GM19043 (cell line): ENCODE results near the gene BCL6B.

Source experiments
- ATAC-seq: cut with Tn5 transposase; IDR thresholded peaks from one replicate; pipeline ENCODE4 v1.9.1; 2021; ENCODE audit warnings: low read depth; ENCODE audit not compliant: unreplicated experiment

The BCL6B gene

DNA sequence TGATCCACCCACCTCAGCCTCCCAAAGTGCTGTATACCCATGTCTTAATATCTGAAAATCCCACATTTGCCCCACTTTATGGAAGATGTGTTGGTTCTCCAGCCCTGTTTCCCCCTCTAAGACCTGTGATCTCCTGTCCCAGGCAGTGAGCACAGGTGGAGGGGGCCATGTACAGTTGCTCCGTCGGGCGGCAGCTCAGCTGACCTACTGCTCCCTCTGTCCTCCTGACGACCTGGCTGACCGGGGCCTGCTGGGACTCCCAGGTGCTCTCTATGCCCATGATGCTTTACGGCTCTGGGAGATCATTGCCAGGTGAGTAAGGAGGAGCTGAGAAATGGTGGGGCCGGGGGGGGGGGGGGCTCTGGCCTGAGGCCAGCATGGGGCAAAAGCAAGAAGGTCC is 17.1 kb upstream of the BCL6B start:
- no peak for ATAC-seq

DNA sequence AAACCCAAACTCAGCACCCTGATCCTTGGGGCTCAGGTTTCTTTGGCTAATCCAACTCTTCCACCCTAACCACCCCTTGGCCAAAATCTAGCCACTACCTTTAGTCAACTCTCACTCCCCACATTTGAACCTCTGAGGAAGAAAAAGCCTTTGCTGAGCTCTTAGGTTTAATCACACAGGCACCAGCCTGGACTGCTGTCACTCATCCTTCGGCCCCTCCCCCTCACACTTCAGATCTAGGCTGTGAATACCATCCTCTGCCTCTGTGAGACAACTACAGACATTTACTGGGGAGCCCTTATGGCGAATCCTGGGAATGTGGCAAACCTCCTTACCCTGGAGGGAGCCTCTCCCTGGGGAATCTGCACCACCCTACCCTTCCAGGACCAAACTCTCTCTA is 15.7 kb upstream of the BCL6B start:
- no peak for ATAC-seq

- ATAC-seq: no peak
Measured at GRCh38 chr17:7010523-7010922, 12.3 kb upstream of the BCL6B start.

- ATAC-seq: no peak
Measured at GRCh38 chr17:7011415-7011814, 11.4 kb upstream of the BCL6B start.

DNA sequence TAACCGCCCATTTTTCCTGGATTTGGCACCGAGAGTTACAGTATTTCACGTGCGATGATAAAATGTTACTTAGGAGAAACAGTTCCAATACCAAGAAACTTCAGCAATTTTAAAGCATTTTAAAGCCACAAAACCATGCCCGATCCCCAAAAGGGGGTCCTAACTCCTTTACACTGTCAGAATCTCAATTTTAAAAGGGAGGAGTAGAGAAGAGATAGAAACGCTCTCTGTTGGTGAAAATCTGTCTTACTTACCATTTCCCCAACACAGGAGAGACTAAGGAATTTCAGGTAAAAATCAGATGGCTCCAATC is 11.0 kb upstream of the BCL6B start:
- no peak for ATAC-seq

DNA sequence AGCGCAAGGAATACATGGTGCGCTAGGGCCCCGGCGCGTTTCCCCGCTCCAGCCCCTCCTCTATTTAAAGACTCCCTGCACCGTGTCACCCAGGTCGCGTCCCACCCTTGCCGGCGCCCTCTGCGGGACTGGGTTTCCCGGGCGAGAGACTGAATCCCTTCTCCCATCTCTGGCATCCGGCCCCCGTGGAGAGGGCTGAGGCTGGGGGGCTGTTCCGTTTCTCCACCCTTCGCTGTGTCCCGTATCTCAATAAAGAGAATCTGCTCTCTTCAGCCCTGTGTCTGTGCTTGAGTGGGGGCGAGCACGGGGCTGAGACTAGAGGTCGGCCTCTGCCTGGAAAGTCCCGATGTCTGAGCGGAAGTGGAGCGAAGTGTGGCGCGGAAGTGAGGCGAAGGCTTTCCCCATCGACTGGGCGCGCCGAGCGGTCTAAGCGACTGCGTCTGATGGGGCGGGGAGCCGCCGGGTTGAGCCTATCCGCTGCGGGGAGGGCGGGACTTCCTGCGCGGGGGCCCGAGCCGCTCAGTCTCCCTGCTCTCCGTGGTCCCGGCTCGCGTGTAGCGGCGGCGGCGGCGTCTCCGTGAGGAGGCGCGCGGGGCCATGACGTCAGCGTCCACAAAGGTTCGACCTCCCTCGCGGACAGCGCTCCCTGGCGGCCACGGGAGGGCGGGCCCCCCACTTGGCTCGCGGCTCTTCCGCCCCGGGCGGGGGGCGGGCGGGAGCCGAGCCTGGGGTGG is 8.4 kb upstream of the BCL6B start:
- peak; percentile 79 for ATAC-seq

DNA sequence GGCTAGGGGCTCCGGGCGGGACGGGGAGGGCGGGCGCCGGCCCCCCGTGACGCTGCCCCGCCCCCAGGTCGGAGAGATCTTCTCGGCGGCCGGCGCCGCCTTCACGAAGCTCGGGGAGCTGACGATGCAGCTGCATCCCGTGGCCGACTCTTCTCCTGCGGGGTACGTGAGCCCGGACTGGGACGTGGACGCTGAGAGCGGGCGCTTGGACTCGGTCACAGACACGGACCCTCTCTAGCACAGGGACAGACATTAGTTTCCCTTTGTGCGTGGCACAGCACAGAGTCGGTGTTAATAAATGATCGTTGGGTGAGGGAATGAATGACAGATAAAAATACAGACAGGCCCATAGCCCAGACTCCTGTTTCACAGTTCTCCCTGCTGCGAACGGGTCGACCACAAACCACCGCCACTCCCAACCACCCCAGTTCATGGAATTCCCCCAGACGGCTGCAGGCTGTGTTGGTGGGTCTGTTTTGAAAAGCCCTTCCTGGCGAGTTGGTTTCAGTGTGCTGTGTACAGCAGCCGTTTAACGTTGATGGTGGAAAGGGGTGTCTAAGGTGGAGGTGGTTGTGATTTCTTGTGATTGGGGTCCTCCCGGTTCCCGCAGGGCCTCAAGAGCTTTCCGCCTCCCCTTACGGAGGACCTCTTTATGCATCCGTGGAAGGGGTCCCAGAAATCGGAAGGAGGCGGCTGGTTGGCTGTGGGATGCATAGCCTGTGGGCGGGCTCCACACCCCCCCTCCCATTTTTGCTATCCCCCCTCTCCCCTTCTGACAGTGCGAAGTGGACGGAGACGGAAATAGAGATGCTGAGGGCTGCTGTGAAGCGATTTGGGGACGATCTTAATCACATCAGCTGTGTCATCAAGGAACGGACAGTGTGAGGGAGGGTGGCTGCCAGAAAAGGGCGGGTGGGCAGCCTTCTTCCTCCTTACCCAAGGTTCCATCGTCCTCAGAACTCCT is 7.6 kb upstream of the BCL6B start:
- peak; percentile 17 for ATAC-seq

- no peak for ATAC-seq
Measured at GRCh38 chr17:7016418-7016817, 6.4 kb upstream of the BCL6B start.

DNA sequence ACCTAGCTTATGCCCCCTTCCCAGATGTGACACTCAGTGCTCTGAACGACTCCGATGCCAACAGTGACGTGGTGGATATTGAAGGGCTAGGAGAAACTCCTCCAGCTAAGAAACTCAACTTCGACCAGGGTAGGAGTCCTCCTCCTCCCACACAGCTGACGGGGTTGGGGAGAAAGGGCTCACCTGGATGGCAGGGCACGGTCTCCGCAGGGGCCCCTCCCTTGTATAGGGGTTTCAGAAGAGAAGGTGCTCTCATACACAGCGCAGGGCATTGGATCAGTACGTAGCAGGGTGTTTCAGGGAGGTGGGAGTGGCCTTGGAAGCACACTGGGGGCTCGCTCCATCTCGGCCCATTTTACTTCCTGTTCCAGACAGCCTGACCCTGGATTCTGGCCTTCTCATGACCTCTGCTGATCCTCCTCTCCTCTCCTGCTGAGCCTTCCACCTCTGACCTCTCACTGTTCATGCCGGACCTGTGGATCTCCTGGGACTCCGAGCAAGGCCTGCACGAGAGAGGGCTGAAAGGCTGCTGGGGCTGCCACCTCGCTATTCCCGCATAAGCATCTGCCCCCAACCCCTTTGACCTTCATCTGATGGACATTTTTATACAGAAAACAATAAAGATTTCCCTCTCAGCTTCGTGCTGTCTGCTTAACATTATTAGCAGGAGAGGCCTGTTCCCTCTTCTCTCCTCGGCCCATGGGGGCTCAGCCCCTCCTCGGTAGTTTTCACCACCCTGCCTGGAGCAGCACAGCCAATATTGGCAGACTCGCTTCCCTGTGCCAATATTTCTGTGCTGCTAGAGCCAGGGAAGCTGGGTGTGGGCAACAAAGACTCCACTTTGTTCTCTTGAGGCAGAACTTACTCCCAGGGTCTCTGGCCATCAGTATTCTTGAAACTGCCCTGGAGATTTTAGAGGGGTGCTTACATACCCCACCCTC is 5.7 kb upstream of the BCL6B start:
- no peak for ATAC-seq

- no peak for ATAC-seq
Measured at GRCh38 chr17:7017827-7018200, 5.0 kb upstream of the BCL6B start.

- ATAC-seq: no peak
Measured at GRCh38 chr17:7018331-7018964, 4.4 kb upstream of the BCL6B start.

DNA sequence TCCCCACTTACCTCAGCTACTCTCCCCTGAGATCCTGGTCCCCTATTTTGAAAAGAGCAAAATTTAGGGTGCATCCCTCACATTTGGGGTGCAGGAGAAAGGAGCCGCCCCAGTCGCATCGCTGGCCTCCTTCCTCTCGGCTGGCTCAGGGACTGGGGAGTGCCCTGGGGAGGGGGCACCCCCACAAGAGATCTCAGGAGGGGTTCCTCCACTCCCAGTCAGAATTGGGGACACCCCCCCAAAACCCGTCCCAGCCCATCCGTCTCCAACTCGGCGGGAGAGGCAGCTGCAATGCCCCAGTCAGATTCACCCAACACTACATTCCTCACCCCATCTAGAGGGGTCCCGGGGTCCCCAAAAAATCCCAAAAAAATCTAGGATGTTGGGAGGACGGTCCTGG is 3.5 kb upstream of the BCL6B start:
- no peak for ATAC-seq

DNA sequence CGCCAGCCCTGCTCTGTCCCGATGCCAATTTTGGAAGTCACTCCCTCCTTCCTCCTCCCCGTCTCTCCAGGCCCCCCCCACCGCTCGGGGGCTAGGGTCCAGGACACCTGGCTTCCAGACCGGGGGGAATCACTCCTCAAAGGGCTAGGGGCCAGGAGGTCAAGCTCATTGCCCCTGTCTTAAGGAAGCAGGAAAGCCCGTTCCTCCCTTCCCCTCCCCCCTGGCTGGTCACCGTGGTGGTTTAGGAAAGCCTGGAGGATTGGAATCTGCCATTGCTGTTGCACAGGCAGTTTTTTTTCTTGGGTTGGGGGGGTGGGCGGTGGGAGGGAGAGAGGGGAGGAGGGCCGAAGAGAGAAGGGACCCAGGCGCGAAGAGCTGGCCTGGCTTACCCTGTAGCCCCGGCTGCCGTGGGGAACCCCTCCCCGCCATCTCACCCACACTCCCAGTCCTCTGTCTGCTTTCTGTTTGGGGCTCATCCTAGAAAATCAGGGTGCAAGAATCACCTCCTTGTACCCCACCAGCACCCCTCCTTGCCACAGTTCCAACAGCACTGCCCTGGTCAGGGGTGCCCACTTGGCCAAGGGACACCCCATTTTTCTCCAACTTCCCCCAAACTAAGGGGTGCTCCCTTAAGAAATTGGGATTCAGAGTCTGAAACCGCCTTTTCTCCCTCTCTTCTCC is 2.9 kb upstream of the BCL6B start:
- ATAC-seq: no peak

DNA sequence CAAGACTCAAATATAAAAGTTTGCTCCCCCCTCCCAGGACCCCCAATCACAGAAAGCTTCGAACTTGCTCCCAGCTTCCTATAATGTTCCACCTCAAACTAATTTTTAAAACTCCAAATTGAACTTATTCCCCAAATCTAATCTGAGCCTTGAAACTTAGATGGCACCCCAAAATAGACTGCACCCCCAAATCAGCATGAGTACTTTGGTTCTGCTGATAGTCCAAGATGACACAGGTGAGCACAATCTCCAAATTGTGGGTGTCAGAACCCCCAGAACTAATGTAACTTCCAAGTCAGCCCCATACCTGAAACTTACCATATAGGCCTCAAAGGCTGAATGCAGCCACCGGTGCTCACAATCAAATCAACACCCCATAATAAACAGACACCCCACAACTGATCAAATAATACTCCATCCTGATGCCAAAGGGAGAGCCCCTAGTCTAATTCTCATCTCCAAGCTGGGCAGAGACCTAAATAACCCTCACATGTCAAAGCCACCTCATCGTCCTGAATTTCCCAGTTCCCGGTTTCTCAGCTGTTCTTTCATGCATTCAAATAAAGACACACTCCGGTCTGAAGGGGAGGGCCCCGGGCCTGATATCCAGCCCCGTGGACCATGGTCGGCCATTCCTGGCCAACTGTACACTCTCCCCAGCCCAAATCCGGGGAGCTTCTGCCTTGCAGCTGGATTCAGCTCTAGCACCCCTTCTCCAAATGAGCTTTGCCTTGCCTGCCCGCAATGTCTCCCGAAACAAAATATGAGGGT is 1.8 kb upstream of the BCL6B start:
- no peak for ATAC-seq

DNA sequence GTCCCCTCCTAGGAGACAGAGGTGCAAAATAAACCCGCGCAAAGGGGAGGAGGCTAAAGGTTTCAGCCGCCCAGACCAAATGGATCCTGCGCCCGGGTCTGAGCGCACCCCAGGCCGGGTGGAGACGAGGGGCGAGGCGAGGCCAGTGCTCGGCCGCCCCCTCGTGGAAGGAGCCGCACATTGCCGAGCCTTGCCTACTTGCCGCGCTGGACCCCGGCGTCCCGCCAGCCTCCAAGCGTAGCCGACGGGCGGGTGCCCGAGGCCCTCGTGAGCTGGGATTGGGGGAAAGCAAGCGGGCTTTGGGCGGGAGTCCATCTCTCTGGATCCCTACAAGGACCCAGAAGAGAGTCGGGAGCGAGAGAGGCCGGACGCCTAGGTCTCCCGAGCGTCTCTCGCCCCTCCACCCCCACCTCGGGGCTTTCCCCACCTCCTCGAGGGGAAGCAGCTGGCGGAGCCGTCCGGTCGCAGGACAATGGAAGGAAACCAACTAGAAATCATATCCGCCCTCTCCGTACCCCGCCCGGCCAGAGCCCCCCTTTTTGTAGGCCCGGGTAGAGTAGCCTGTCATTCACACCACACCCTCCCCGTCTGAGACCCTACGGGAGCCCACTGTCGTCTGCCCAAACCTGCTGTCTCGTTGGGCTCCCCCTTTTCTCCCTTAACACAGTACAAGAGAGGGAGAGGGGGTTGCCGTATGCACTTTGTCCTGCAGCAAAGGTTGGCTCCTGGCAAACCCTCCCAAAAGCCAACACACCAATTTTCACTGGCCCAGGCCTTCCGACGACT is 664 bp upstream of the BCL6B start:
- no peak for ATAC-seq

DNA sequence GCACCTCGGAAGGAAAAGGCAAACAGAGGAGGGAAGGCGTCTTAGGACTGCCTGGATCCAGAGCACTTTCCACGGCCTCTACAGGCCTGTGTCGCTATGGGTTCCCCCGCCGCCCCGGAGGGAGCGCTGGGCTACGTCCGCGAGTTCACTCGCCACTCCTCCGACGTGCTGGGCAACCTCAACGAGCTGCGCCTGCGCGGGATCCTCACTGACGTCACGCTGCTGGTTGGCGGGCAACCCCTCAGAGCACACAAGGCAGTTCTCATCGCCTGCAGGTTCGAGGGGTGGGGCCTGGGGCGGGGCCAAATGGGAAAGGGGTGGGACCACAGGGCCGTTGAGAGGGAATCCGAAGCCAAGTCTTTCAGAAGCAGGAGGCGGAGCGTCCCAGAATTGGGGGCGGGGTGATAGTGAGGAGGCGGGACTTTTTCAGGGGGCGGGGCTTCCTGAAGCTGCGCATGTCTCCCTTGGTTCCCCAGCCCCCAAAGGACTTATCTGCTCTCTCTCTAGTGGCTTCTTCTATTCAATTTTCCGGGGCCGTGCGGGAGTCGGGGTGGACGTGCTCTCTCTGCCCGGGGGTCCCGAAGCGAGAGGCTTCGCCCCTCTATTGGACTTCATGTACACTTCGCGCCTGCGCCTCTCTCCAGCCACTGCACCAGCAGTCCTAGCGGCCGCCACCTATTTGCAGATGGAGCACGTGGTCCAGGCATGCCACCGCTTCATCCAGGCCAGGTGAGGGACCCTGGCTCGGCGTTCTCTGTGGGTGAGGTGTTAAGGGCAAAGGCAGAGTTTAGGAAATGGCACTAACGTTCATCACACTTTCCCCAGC is 939 bp downstream of the BCL6B start:
- no peak for ATAC-seq

DNA sequence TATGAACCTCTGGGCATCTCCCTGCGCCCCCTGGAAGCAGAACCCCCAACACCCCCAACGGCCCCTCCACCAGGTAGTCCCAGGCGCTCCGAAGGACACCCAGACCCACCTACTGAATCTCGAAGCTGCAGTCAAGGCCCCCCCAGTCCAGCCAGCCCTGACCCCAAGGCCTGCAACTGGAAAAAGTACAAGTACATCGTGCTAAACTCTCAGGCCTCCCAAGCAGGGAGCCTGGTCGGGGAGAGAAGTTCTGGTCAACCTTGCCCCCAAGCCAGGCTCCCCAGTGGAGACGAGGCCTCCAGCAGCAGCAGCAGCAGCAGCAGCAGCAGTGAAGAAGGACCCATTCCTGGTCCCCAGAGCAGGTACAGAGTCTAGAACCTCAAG is 1.5 kb downstream of the BCL6B start:
- no peak for ATAC-seq

DNA sequence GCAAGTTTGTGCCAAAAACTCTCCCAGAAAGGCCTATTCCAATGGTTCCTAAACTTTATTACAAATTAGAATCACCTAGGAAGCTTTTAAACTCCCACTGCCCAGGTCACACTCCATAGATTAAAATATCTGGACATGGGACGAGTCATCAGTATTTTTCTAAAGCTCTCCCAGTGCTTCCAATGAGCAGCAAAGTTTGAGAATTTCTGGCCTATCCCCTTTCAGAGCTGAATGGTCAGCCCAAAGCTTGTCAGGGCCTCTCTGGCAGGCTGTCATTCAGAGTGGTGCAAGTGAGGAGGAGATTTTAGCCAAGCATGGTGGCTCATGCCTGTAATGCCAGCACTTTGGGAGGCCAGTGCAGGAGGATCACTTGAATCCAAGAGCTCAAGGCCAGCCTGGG is 2.4 kb downstream of the BCL6B start:
- no peak for ATAC-seq
